Mesenteric fat pad (tissue), 1 donor: Measurements from ENCODE around the gene GPR37L1. TPM values are rescaled to one million over a fixed set of nuclear protein-coding genes. Genes with fewer than 3 reads are reported as not detected.
"Not testable (repeated sequence)": the region's sequence is repeated elsewhere in the genome, so short reads cannot be mapped to it uniquely, and the experiment has no call there.

Experiments
- DNase-seq: peaks from one replicate; pipeline ENCODE4 v3.0.0-alpha.2; 2020; ENCODE audit warnings: low spot score
- total RNA-seq: library from RNA; stranded (reverse); fragmentation: NEBNext Ultra II Directional; extraction: Animal tissue kit (Norgen Biotek cat#: 25700); gene quantifications from one replicate; pipeline ENCODE4 v1.2.1, GENCODE V29; 2021
- donor health status: DM: yes; HTN: yes; CAD: no.

Gene GPR37L1
- total RNA-seq, 1 donor from 2014 or later: not detected

DNA sequence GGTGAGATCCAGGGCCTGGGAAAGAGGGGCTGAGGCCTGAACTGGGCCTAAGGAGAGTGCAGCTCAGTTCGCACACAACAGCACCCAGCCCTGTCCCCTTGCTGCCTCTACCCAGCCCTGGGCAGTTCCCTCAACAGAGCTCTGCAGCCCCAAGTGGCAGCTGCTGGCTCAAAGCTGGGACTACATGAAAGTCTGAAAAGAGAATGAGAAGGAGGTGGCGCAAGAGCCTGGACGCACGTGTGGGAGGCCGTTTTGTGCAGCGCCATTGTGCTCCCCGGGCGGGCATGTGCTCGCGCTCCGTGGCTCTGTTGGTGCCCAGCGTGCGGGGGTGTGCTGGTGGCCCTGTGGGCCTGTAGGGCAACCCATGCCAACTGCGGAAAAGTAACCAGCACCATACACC is 10.3 kb downstream of the GPR37L1 start:
- no peak for DNase-seq

GRCh38 chr1:202133496-202133895 is 10.8 kb downstream of the GPR37L1 start:
- no peak for DNase-seq

DNA sequence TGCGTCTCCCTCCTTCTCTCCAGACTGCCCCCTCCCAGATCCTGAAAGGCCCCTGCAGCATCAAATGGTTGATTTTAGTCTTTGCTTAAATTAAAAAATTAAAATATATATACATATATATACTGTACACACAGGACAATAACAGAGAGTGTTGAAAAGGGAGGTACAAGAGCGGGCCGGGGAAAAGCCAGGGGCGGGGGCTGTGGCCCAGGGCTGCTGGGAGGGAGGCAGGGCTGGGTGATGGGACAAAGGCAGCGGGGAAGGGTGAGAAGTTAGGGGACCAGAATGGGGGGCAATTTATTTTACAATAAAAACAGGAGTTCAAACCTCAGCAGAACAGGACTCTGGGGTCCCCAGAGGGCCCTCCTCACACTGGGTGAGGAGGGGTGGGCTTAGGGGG is 11.3 kb downstream of the GPR37L1 start:
- no peak for DNase-seq

GRCh38 chr1:202134645-202135172 is 12.0 kb downstream of the GPR37L1 start:
- DNase-seq: no peak

- DNase-seq: no peak
Measured at GRCh38 chr1:202135221-202135721, 12.6 kb downstream of the GPR37L1 start.

- no peak for DNase-seq
Measured at GRCh38 chr1:202140833-202141232, 18.1 kb downstream of the GPR37L1 start.

- not testable (repeated sequence) for DNase-seq
Measured at GRCh38 chr1:202141468-202141867, 18.8 kb downstream of the GPR37L1 start.

DNA sequence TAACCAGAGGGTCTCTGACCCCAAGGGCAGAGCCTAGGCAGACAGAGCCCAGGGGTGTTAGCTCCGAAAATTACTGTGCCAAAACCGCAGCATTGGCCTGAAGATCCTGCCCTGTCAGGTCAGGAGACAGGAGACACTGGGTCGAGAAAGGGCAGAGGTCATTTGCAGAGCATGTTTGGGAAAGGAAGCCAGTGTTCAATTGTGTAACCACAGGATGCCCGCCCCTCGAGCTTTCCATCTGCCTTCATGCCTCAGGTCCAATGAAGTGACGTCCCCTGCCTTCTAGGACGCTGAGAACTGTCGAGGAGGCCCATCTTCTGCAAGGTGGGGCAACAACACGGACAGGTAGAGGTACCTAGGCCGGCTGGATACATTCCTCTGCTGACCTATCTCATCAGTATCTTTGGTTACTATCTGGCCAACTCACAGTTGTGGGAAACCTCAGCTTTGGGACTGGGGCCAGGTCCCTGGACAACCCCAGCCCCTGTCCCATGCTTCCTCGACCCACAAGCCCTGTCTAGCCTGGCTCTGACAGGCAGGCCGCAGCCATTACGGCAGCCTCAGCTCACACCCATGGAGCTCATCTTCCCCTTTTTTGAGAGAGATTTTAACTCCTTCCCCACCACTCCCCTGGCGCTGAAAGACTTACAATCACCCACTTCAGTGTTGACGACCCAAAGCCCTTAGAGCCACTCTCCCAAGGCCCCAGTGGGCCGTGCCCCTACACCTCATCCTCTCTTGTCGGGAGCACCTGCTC is 20.5 kb downstream of the GPR37L1 start:
- no peak for DNase-seq

GRCh38 chr1:202143768-202144401 is 21.2 kb downstream of the GPR37L1 start:
- DNase-seq: no peak

- DNase-seq: peak; percentile 94
Measured at GRCh38 chr1:202144402-202145067, 21.8 kb downstream of the GPR37L1 start, which contains the start of gene ARL8A. Gene ARL8A (minus strand): TSS chr1:202144737. CDS start chr1:202144572, 165 bp downstream.

GRCh38 chr1:202145068-202145743 is 22.5 kb downstream of the GPR37L1 start:
- DNase-seq: no peak

GRCh38 chr1:202145744-202146140 is 23.0 kb downstream of the GPR37L1 start:
- not testable (repeated sequence) for DNase-seq

DNA sequence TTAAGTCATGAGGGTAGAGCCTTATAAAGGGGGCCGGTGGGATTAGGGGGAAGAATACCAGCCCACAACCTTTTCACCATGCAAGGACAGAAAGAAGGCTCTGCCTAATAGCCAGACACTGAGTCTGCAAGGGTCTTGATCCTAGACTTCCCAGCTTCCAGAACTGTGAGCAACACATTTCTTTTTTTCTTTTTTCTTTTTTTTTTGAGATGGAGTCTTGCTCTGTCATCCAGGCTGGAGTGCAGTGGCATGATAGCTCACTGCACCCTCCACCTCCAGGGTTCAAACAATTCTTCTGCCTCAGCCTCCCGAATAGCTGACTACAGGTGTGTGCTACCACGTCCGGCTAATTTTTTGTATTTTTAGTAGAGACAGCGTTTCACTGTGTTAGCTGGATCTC is 23.6 kb downstream of the GPR37L1 start:
- no peak for DNase-seq

DNA sequence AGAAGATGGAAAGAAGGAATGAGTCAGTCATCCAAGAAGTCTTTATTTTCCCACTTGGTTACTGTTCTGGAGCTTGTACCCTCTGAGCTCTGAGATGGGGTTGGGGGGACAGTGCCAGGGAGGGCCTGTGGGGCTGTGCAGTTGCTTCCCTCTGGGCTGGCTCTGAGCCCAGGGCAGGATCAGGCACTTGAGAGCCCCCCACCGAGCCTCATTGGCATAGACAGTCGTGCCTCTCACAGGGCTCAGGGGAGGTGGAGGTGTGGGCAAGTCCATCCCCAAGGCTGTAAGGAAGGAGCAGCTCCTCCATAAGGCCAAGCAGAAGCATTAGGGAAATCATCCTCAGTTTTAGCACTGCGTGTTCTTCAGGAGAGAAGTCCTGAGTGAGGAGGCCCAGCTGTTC is 24.3 kb downstream of the GPR37L1 start:
- no peak for DNase-seq

DNA sequence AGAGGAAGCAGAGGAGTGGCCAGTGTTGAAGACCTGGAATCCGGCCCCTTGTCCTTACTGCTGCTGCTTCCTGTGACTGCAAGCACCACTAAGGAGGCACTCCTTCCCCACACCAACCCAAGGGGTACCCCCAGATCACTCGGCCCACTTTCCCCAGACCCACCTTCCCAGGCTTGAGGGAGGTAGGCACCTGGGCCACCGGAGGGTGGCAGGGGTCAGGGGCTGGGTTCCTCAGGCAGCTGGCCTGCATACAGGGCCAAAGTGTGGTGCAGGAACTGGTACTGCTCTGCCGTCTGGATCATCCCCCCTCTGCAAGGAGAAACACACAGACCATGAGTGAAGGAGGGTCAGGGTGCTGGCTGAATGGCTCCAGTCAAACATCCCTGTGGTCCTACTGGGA is 25.7 kb downstream of the GPR37L1 start:
- DNase-seq: no peak

- DNase-seq: no peak
Measured at GRCh38 chr1:202149566-202149965, 26.8 kb downstream of the GPR37L1 start.

GRCh38 chr1:202150187-202150586 is 27.5 kb downstream of the GPR37L1 start:
- no peak for DNase-seq

DNA sequence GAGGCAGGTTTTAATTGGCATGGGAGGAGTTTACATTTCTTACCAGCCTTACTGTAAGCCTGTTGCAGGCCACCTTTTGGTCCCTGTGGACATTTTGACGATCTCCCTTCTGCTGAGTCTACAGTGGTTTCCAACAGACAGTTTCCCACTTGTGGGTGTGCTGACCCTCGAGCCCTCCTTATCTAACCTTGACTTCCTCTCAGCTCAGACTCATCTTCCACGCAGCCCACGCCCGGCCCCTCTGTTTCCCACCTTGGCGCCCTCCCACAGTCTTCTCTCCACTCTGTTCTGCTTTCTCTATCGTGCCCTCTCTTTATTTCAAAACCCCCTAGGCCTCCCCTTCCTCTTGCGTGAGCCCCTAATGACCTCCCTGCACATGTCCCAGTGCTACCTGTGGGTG is 27.9 kb downstream of the GPR37L1 start:
- no peak for DNase-seq

DNA sequence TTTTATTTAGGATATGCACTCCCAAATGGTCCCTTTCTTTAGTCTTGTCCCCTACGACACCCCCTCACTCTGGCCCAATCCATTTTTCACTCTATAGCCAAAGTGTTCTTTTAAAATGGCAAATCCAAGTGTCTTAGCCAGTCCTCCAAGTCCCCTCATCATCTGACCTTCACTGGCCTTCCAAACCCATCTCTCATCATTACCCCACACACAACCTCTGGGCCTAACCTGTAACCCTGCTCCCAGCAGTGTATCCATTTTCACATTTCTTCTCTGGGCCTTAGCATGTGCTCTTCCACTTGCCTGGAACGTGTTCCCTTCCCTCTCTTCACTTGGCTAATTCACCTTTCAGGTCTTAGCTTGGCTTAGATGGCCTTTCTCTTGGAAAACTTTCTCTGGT is 28.3 kb downstream of the GPR37L1 start:
- DNase-seq: no peak

GRCh38 chr1:202152399-202152798 is 29.7 kb downstream of the GPR37L1 start:
- no peak for DNase-seq

DNA sequence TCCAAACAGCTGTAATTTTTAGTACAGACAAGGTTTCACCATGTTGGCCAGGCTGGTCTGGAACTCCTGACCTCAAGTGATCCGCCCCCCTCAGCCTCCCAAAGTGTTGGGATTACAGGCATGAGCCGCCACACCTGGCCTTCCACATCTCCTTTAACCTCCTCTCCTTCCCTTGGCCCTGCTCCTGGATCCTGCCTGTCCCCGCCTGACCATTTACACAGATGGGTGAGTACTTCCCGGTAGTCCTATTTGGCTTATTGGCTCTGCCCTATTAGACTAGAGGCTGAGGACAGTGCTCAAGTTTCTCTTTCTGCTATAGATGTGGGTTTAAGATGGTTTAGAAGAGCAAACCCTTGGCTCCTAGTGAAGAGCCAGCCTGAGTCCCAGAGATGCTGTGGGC is 30.6 kb downstream of the GPR37L1 start:
- DNase-seq: no peak
